ENCODE measurements around the gene PHLPP1.

The PHLPP1 gene

DNA sequence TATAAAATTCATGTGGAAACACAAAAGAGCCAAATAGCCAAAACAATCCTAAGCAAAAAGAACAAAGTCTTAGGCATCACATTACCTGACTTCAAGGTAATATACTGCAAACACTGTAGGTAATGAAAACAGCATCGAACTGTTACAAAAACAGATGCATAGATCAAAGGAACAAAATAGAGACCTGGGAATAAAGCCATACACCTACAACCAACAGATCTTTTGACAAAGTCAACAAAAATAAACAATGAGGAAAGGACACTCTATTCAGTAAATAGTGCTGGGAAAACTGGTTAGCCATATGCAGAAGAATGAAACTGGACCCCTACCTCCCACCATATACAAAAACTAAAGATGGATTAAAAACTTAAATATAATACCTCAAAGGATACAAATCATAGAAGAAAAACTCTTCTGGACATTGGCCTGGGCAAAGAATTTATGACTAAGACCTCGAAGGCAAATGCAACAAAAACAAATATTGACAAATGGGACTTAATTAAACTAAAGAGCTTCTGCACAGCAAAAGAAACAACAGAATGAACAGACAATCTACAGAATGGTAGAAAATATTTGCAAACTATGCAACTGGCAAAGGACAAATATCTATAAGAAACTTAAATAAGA lies 218.0 kb downstream of the PHLPP1 start:
- no peak for DNase-seq (ENCODE audit: low read depth in 2 of 2, low spot score in 1 of 2)

DNA sequence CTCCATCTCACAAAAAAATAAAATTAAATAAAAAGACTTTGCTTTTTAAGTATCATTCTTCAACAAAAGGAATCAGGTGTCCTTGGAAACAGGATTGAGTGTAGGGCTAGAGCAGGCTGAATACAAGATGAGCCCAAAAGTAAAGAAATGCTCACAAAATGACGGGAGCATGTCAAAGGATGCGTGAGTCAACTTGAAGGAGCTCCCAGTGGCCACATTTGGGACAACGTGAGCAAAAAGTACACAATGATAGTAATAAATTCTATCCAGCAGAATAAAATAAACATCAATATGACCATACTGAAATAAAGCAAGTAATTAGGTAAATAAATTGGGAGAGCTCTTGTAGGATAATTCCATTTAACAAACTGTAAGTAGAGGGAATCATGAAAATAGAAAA lies 220.7 kb downstream of the PHLPP1 start:
- no peak for DNase-seq (ENCODE audit: low read depth in 2 of 2, low spot score in 1 of 2)

GRCh38 chr18:62937065-62937464 lies 221.7 kb downstream of the PHLPP1 start:
- DNase-seq (ENCODE audit: low read depth in 2 of 2, low spot score in 1 of 2): no peak

- DNase-seq (ENCODE audit: low read depth in 2 of 2, low spot score in 1 of 2): no peak
Measured at GRCh38 chr18:62938006-62938405, 222.7 kb downstream of the PHLPP1 start.

GRCh38 chr18:62938487-62938886 lies 223.1 kb downstream of the PHLPP1 start:
- DNase-seq (ENCODE audit: low read depth in 2 of 2, low spot score in 1 of 2): no peak

DNA sequence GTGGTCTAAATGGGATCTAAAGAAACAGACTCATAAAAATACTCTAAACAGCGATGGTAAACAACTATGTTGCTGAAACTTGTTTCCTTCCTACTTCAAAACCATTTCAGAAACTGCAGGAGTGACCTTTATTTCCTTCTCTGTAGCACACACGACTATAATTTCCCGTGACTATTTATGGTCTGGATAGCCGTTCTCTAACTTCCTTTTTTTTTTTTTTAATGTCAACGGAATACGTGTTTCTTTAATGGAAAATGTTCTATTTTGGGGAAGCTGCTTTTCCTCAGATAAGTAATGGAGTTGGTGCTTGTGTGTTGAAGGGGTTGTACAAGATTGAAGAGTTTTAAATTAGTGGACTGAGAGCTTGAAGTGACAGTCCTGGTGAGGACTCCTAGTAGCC lies 224.1 kb downstream of the PHLPP1 start:
- DNase-seq (ENCODE audit: low read depth in 2 of 2, low spot score in 1 of 2): no peak

DNA sequence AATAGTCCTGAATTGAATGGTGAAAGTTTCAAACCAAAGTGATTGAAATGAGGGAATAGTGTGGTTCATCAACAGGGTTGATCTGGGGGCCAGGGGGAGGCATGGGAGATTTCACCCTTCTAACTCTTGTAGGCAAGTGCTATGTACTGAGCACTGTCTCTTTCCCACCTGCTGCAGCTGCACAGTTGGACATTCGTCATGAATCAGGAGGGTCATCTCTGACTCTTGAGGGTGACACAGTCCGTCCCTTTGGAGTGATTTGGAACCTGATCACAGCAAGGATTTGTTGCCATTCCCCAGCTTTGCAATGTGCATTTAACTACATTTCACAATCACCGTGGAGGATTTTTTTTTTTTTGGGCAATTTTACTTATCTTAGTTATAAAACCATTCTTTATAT lies 224.6 kb downstream of the PHLPP1 start:
- DNase-seq (ENCODE audit: low read depth in 2 of 2, low spot score in 1 of 2): no peak

GRCh38 chr18:62942578-62942977 lies 227.2 kb downstream of the PHLPP1 start:
- DNase-seq (ENCODE audit: low read depth in 2 of 2, low spot score in 1 of 2): no peak

DNA sequence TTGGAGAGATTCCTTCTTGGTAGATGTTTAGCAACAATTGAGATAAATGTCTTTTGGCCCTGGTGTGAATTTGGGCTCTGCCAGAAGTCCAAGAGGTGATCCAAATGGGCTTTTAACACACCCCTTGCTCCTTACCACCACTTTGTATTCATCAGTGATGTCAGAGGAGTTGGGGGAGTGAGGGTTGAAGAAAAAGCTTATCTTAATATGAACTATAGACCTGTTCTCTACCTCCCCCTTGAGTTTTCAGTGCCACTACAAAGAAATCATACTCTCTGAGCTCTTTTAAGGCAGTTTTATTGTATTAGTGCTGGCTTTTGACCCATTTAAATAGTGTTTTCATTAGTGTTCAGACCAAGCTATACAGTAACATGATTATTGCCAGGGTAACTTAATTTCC lies 229.1 kb downstream of the PHLPP1 start:
- no peak for DNase-seq (ENCODE audit: low read depth in 2 of 2, low spot score in 1 of 2)

DNA sequence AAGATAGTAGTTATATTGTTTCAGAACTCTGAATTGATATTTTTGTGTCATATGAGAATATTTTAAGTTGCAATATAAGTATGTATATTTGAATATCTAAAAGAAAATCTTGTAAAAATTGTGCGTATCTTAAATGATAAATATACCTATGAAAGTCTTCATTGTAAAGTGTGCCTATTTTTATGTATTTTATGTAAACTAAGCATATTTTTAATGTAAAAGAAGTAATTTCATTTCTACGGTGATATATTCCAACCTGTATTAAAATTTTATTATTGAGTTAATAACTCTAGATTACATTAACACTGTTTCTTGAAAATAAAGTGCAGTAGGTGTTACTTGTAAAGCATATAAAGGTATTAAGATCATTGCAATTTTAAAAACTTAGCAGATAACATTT lies 233.4 kb downstream of the PHLPP1 start:
- no peak for DNase-seq (ENCODE audit: low read depth in 2 of 2, low spot score in 1 of 2)

- DNase-seq (ENCODE audit: low read depth in 2 of 2, low spot score in 1 of 2): no peak
Measured at GRCh38 chr18:62950246-62950645, 234.9 kb downstream of the PHLPP1 start.

DNA sequence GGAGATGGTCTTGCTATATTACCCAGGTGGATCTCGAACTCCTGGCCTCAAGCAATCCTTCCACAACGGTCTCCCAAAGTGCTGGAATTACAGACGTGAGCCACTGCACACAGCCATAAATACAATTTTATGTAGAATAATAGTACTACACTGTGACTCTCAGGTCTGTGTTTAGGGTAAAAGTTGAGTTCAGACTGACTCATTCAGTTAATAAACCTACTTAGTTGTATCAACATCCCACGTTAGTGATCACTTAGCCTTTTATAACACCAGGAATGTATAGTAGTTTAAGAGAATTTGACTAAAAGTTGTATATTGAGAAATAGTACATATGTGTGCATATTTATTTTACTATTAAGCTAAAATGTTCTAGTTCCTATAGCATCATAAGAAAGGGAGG lies 237.5 kb downstream of the PHLPP1 start:
- DNase-seq (ENCODE audit: low read depth in 2 of 2, low spot score in 1 of 2): no peak

GRCh38 chr18:62953663-62954062 lies 238.3 kb downstream of the PHLPP1 start:
- DNase-seq (ENCODE audit: low read depth in 2 of 2, low spot score in 1 of 2): no peak

DNA sequence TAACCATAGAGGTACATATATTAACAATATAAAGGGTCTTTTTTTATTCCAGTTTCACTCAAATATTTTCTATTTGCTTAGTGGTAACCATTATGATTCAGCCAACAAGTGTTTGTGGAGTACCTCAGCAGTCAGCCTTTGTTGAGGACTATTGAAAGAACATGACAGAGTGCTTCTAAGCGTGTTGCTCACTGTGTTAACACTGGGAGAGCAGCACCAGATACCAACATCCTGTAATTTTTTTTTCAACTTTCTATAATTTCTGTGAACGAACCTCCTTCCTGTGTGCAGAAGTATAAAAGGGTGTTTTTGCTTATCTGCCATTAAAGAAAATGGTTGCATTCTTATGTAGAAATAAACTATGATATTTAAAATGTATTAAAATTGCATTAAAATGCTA lies 239.0 kb downstream of the PHLPP1 start:
- DNase-seq (ENCODE audit: low read depth in 2 of 2, low spot score in 1 of 2): no peak

- DNase-seq (ENCODE audit: low read depth in 2 of 2, low spot score in 1 of 2): peak in 1 of 2 donors; percentile 4
Measured at GRCh38 chr18:62957885-62958472, 242.6 kb downstream of the PHLPP1 start.

- DNase-seq (ENCODE audit: low read depth in 2 of 2, low spot score in 1 of 2): no peak
Measured at GRCh38 chr18:62959481-62959880, 244.1 kb downstream of the PHLPP1 start.

GRCh38 chr18:62963507-62963906 lies 248.2 kb downstream of the PHLPP1 start:
- no peak for DNase-seq (ENCODE audit: low read depth in 2 of 2, low spot score in 1 of 2)

GRCh38 chr18:62964432-62964831 lies 249.1 kb downstream of the PHLPP1 start:
- DNase-seq (ENCODE audit: low read depth in 2 of 2, low spot score in 1 of 2): no peak

DNA sequence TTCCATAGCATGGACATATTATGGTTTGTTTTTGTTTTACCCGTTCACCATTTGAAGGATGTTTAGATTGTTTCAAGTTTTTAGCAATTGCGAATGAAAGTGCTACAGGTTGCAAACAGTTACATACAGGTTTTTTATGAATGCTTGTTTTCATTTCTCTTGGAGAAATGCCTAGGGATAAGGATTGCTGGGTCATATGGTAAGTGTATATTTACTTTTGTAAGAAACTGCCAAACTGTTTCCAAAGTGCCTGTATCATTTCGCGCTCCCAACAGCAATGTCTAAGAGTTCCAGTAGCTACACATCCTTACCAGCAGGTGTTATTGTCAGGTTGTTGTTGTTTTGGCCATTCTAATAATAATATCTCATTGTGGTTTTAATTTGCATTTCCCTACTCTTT lies 251.7 kb downstream of the PHLPP1 start:
- DNase-seq (ENCODE audit: low read depth in 2 of 2, low spot score in 1 of 2): no peak

DNA sequence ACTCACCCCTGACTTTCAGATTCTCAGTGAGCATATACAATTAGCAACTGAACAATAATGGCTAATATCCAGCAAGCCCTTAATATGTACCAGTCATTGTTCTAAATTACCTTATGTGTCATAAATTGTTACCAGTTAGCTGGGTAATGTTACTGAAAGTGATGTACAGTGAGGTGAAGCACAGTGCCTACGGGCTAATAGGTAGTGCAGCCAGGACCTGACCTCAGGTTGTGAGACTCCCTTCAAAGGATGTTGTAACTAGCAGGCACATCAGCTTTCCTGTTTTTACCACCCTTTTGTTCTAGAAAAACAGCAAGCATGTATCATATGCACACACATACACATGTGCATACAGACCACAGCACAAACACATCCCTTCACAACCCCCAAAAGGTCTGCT lies 258.3 kb downstream of the PHLPP1 start:
- DNase-seq (ENCODE audit: low read depth in 2 of 2, low spot score in 1 of 2): no peak

GRCh38 chr18:62974388-62974787 lies 259.0 kb downstream of the PHLPP1 start:
- DNase-seq (ENCODE audit: low read depth in 2 of 2, low spot score in 1 of 2): no peak

DNA sequence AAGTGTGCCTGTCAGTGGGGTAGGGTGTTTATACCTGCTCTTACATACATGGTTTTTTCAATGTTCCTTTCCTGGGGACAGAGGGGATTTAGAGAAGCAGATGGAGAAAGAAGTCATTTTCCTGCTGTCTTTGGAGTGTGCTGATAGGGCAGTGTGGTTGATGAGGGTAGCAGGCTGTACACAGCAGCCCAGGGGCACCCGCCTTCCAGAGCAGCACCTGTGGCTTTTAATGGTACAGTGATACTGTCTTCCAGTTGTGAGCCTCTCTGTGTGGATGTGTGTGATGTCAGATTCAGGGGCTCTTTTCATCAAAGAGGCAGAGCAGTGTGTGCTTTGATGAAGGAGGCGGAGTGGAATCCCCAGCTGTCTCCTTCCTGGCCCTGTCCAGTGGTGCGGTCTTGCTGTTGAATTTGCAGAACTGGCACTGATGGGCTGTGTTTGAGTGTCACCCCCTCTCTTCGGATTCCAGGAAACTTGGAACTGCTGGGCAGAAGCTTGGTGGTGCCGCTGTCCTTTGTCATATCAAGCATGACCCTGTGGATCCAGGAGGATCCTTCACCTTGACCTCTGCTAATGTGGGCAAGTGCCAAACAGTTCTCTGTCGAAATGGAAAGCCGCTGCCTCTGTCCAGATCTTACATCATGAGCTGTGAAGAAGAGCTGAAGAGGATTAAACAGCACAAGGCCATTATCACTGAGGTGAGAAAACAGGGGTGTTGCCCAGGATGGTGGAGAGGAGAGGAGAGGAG lies 259.8 kb downstream of the PHLPP1 start:
- DNase-seq (ENCODE audit: low read depth in 2 of 2, low spot score in 1 of 2): no peak

- DNase-seq (ENCODE audit: low read depth in 2 of 2, low spot score in 1 of 2): no peak
Measured at GRCh38 chr18:62975785-62976184, 260.4 kb downstream of the PHLPP1 start.

All from stimulated activated CD8-positive, alpha-beta memory T cell treated with anti-CD3 and anti-CD28 coated beads, Interleukin-4, amount 100 ng/mL, for 1 hour (primary cell).